Activated CD8-positive, alpha-beta T cell treated with anti-CD3 and anti-CD28 coated beads, Interleukin-2, amount 10 ng/mL, durations not matched to agents 7 days and 5 days (primary cell): ENCODE results near the gene RBPJ. TPM values are rescaled to one million over a fixed set of nuclear protein-coding genes. Genes with fewer than 3 reads are reported as not detected.

Experiments
- ATAC-seq: fragments of 150-1000 bp; cut with Tn5 transposase; one replicate; pipeline ENCODE4 v1.10.0; 2021; ENCODE audit warnings: moderate library complexity
- CTCF ChIA-PET: fragments of 350-600 bp; sonication (Branson Sonifier 250); formaldehyde crosslinking; loops from one replicate; lab custom pipeline; 2021; ENCODE audit warnings: antibody characterized with exemption; lab: Charles Lee
- POLR2A ChIA-PET: fragments of 350-600 bp; sonication (Branson Sonifier 250); formaldehyde crosslinking; loops from one replicate; lab custom pipeline; 2021; ENCODE audit warnings: antibody characterized with exemption; lab: Charles Lee
- DNase-seq: peaks from one replicate; pipeline ENCODE4 v3.0.0-alpha.2; 2020
- H3K27ac Mint-ChIP-seq: one replicate; pipeline ENCODE4 v1.8.0; 2021; ENCODE audit warnings: mild to moderate bottlenecking, mixed read lengths
- H3K27me3 Mint-ChIP-seq: one replicate; pipeline ENCODE4 v1.8.0; 2021; ENCODE audit warnings: low read depth, mixed read lengths
- H3K36me3 Mint-ChIP-seq: one replicate; pipeline ENCODE4 v1.8.0; 2021; ENCODE audit warnings: low read depth, mixed read lengths
- H3K4me1 Mint-ChIP-seq: one replicate; pipeline ENCODE4 v1.8.0; 2021; ENCODE audit warnings: low read depth, mixed read lengths
- H3K4me3 Mint-ChIP-seq: one replicate; pipeline ENCODE4 v1.8.0; 2021; ENCODE audit warnings: mild to moderate bottlenecking, mixed read lengths
- H3K9me3 Mint-ChIP-seq: one replicate; pipeline ENCODE4 v1.8.0; 2022; ENCODE audit warnings: mixed read lengths; ENCODE audit not compliant: insufficient read depth
- total RNA-seq, 2 experiments: library from RNA; stranded (reverse); gene quantifications; one replicate each; pipeline ENCODE4 v1.2.3, GENCODE V29; 2021

Gene RBPJ
- total RNA-seq, 2 experiments from 2014 or later = 61.7 to 72.3 TPM

DNA sequence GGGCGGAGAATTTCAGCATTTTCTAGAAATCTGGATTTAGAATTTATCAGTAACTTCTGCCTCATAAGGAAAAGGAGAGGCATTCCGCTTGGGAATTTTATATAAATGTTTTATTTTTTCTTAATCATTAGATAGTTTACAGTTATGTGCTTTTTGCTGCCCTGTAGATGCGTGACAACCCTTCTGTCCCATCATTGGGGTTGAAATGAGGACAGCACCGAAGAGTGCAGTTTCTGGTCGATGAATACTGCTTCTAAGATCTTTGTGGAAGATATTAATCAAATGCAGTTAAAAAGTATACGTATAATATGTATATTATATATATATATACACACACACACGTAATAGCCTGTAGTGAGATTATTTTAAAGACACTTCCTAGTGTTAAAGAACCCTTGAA is 1.5 kb downstream of the RBPJ start:
- Mint-ChIP-seq H3K4me1 (peaks cover 43% of the 10 kb centered on the region), H3K27me3 (no peaks in the 10 kb centered on the region), H3K4me3 (peak overlapping the region; percentile 93), H3K27ac (peak overlapping the region; percentile 89), H3K36me3 (peaks cover 13% of the 10 kb centered on the region), H3K9me3 (peaks cover 2% of the 10 kb centered on the region)
- ChIA-PET CTCF (interaction anchor here (0.9 to 1.5 kb wide), 4 partner anchors 8 to 334 kb away, joined by 3 to 6 read pairs (median 4); no protein-coding TSS in a partner anchor), POLR2A (no interaction called here)
- DNase-seq (no peak), ATAC-seq (no peak)

- no peak overlapping the region for H3K4me3 Mint-ChIP-seq
- no peak for ATAC-seq
- no peak for DNase-seq
- no peaks in the 10 kb centered on the region for H3K27me3 Mint-ChIP-seq
- H3K4me1 Mint-ChIP-seq = peaks cover 38% of the 10 kb centered on the region
- ChIA-PET CTCF (interaction anchor here (1.3 to 5.0 kb wide), 5 partner anchors 86 to 294 kb away, joined by 3 to 48 read pairs (median 7); no protein-coding TSS in a partner anchor), POLR2A (no interaction called here)
- no peaks in the 10 kb centered on the region for H3K9me3 Mint-ChIP-seq
- peaks cover 7% of the 10 kb centered on the region for H3K36me3 Mint-ChIP-seq
- H3K27ac Mint-ChIP-seq = no peak overlapping the region
These were observed 3.0 kb downstream of the RBPJ start for GRCh38 chr4:26323821-26324220.

- no peaks in the 10 kb centered on the region for H3K27me3 Mint-ChIP-seq
- DNase-seq (peak; percentile 57), ATAC-seq (peak; percentile 23)
- no peak overlapping the region for H3K27ac Mint-ChIP-seq
- H3K4me1 Mint-ChIP-seq = peaks cover 39% of the 10 kb centered on the region
- H3K9me3 Mint-ChIP-seq = no peaks in the 10 kb centered on the region
- peaks cover 7% of the 10 kb centered on the region for H3K36me3 Mint-ChIP-seq
- H3K4me3 Mint-ChIP-seq = no peak overlapping the region
- CTCF ChIA-PET = interaction anchor here (0.5 to 5.0 kb wide), 45 partner anchors 9 to 483 kb away, joined by 3 to 48 read pairs (median 4); no protein-coding TSS in a partner anchor
- POLR2A ChIA-PET = interaction anchor here (0.7 kb wide), 1 partner anchor 130 kb away, joined by 3 read pairs; no protein-coding TSS in a partner anchor
These were observed 4.4 kb downstream of the RBPJ start for GRCh38 chr4:26325191-26325590.

- ATAC-seq (no peak), DNase-seq (no peak)
- Mint-ChIP-seq H3K9me3 (no peaks in the 10 kb centered on the region), H3K27me3 (no peaks in the 10 kb centered on the region), H3K4me3 (no peak overlapping the region), H3K4me1 (peaks cover 46% of the 10 kb centered on the region), H3K27ac (no peak overlapping the region), H3K36me3 (peaks cover 2% of the 10 kb centered on the region)
- CTCF ChIA-PET = interaction anchor here (0.8 to 9.0 kb wide), 7 partner anchors 74 to 339 kb away, joined by 3 to 204 read pairs (median 9); no protein-coding TSS in a partner anchor
- POLR2A ChIA-PET = no interaction called here
These were observed 6.0 kb downstream of the RBPJ start for GRCh38 chr4:26326791-26327190.

- ATAC-seq (peak; percentile 71), DNase-seq (peak; percentile 37)
- no peaks in the 10 kb centered on the region for H3K36me3 Mint-ChIP-seq
- no peaks in the 10 kb centered on the region for H3K27me3 Mint-ChIP-seq
- H3K27ac Mint-ChIP-seq = no peak overlapping the region
- peaks cover 34% of the 10 kb centered on the region for H3K4me1 Mint-ChIP-seq
- CTCF ChIA-PET = interaction anchor here (0.6 to 9.0 kb wide), 53 partner anchors 8 to 680 kb away, joined by 3 to 204 read pairs (median 5); no protein-coding TSS in a partner anchor
- no peak overlapping the region for H3K4me3 Mint-ChIP-seq
- H3K9me3 Mint-ChIP-seq = no peaks in the 10 kb centered on the region
- POLR2A ChIA-PET = interaction anchor here (1.8 kb wide), 1 partner anchor 79 kb away, joined by 5 read pairs; no protein-coding TSS in a partner anchor
These were observed 9.5 kb downstream of the RBPJ start for GRCh38 chr4:26330186-26330787.

GRCh38 chr4:26330946-26331345 is 10.1 kb downstream of the RBPJ start:
- no peak for DNase-seq
- H3K27me3 Mint-ChIP-seq = no peaks in the 10 kb centered on the region
- ChIA-PET CTCF (interaction anchor here (0.6 to 9.0 kb wide), 46 partner anchors 9 to 679 kb away, joined by 3 to 204 read pairs (median 6); no protein-coding TSS in a partner anchor), POLR2A (interaction anchor here (1.8 kb wide), 1 partner anchor 79 kb away, joined by 5 read pairs; no protein-coding TSS in a partner anchor)
- ATAC-seq = no peak
- no peaks in the 10 kb centered on the region for H3K9me3 Mint-ChIP-seq
- H3K27ac Mint-ChIP-seq = no peak overlapping the region
- no peaks in the 10 kb centered on the region for H3K36me3 Mint-ChIP-seq
- H3K4me1 Mint-ChIP-seq = peaks cover 32% of the 10 kb centered on the region
- H3K4me3 Mint-ChIP-seq = no peak overlapping the region

- POLR2A ChIA-PET = interaction anchor here (1.8 kb wide), 1 partner anchor 78 kb away, joined by 5 read pairs; no protein-coding TSS in a partner anchor
- H3K27me3 Mint-ChIP-seq = no peaks in the 10 kb centered on the region
- DNase-seq (no peak), ATAC-seq (no peak)
- peaks cover 36% of the 10 kb centered on the region for H3K4me1 Mint-ChIP-seq
- CTCF ChIA-PET = interaction anchor here (0.6 to 9.0 kb wide), 18 partner anchors 11 to 679 kb away, joined by 3 to 204 read pairs (median 19); no protein-coding TSS in a partner anchor
- H3K4me3 Mint-ChIP-seq = no peak overlapping the region
- no peaks in the 10 kb centered on the region for H3K36me3 Mint-ChIP-seq
- no peaks in the 10 kb centered on the region for H3K9me3 Mint-ChIP-seq
- H3K27ac Mint-ChIP-seq = no peak overlapping the region
These were observed 10.7 kb downstream of the RBPJ start for GRCh38 chr4:26331380-26331950.

- peaks cover 2% of the 10 kb centered on the region for H3K36me3 Mint-ChIP-seq
- H3K27ac Mint-ChIP-seq = no peak overlapping the region
- ChIA-PET CTCF (interaction anchor here (0.7 to 9.0 kb wide), 3 partner anchors 9 to 346 kb away, joined by 3 to 204 read pairs (median 4); no protein-coding TSS in a partner anchor), POLR2A (no interaction called here)
- DNase-seq = no peak
- no peaks in the 10 kb centered on the region for H3K27me3 Mint-ChIP-seq
- no peak for ATAC-seq
- no peak overlapping the region for H3K4me3 Mint-ChIP-seq
- H3K9me3 Mint-ChIP-seq = no peaks in the 10 kb centered on the region
- H3K4me1 Mint-ChIP-seq = peaks cover 36% of the 10 kb centered on the region
These were observed 13.6 kb downstream of the RBPJ start for GRCh38 chr4:26334366-26334765.

DNA sequence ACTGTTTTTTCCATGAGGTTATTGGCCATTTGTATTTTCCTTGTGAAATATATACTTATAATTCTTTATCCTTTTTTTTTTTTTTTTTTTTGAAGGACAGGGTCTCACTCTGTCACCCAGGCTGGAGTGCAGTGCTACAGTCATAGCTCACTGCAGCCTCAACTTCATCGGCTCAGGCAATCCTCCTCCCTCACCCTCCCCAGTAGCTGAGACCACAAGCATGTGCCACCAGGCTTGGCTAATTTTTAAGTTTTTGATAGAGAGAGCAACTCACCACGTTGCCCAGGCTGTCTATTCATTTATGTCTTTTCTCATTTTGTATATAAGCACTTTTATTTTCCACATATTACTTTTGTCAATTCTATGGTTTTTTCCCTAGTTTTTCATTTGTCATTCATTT is 16.8 kb downstream of the RBPJ start:
- DNase-seq = no peak
- Mint-ChIP-seq H3K4me1 (peaks cover 35% of the 10 kb centered on the region), H3K9me3 (no peaks in the 10 kb centered on the region), H3K27me3 (no peaks in the 10 kb centered on the region), H3K27ac (no peak overlapping the region), H3K4me3 (no peak overlapping the region), H3K36me3 (peaks cover 2% of the 10 kb centered on the region)
- ChIA-PET CTCF (interaction anchor here (0.8 kb wide), 1 partner anchor 12 kb away, joined by 4 read pairs; no protein-coding TSS in a partner anchor), POLR2A (no interaction called here)
- no peak for ATAC-seq

- ATAC-seq = no peak
These were observed 21.7 kb downstream of the RBPJ start for GRCh38 chr4:26342328-26343037.

GRCh38 chr4:26343038-26343398 is 22.2 kb downstream of the RBPJ start:
- H3K4me1 Mint-ChIP-seq = peaks cover 20% of the 10 kb centered on the region
- POLR2A ChIA-PET = no interaction called here
- no peak for DNase-seq
- no peaks in the 10 kb centered on the region for H3K27me3 Mint-ChIP-seq
- no peak overlapping the region for H3K27ac Mint-ChIP-seq
- no peak overlapping the region for H3K4me3 Mint-ChIP-seq
- ATAC-seq = no peak
- no peaks in the 10 kb centered on the region for H3K36me3 Mint-ChIP-seq
- CTCF ChIA-PET = interaction anchor here (1.5 to 1.6 kb wide), 2 partner anchors 13 to 58 kb away, joined by 4 to 12 read pairs; no protein-coding TSS in a partner anchor
- H3K9me3 Mint-ChIP-seq = no peaks in the 10 kb centered on the region

More at GRCh38 chr4:26342328-26343037, 21.7 kb downstream of the RBPJ start:
- DNase-seq = no peak
- CTCF ChIA-PET = interaction anchor here (1.5 to 2.0 kb wide), 3 partner anchors 7 to 58 kb away, joined by 4 to 12 read pairs (median 7); no protein-coding TSS in a partner anchor
- no peak overlapping the region for H3K27ac Mint-ChIP-seq
- POLR2A ChIA-PET = no interaction called here
- peaks cover 23% of the 10 kb centered on the region for H3K4me1 Mint-ChIP-seq
- no peaks in the 10 kb centered on the region for H3K9me3 Mint-ChIP-seq
- no peaks in the 10 kb centered on the region for H3K27me3 Mint-ChIP-seq
- no peak overlapping the region for H3K4me3 Mint-ChIP-seq
- H3K36me3 Mint-ChIP-seq = peaks cover 2% of the 10 kb centered on the region
